ENCODE results near the gene LDB2. TPM values are rescaled to one million over a fixed set of nuclear protein-coding genes. Genes with fewer than 3 reads are reported as not detected.

The LDB2 gene
- total and polyA plus RNA-seq, 2 donors (not counting 3 experiments of a cell fraction or from before 2014, with no cell fraction given): 127 to 223 TPM

- Histone ChIP-seq H3K9me1 (replicated peaks; ENCODE audit: control insufficient read depth, extremely low read depth, insufficient read depth, low read length) (no peaks in the 10 kb centered on the region), H3K4me1 (ENCODE audit: control insufficient read depth, extremely low read depth, insufficient read depth, low read length) (peaks cover 9% of the 10 kb centered on the region), H3K9ac (replicated peaks; ENCODE audit: extremely low read depth, insufficient read depth, low read length) (no peak overlapping the region), H3K27ac (ENCODE audit: insufficient read depth, low read depth, low read length) (no peak overlapping the region), H4K20me1 (replicated peaks; ENCODE audit: control insufficient read depth, extremely low read depth, insufficient read depth, low read length) (no peaks in the 10 kb centered on the region), H3K79me2 (ENCODE audit: control insufficient read depth, insufficient read depth, low read length) (no peaks in the 10 kb centered on the region), H2AFZ (ENCODE audit: low read depth, low read length) (no peak overlapping the region), H3K27me3 (ENCODE audit: control insufficient read depth in 2 of 2, insufficient read depth in 2 of 2, low read length in 2 of 2) (no peaks in the 10 kb centered on the region), H3K9me3 (replicated peaks; ENCODE audit: control insufficient read depth, insufficient read depth, low read length) (no peaks in the 10 kb centered on the region), H3K4me3 (replicated peaks in 1 of 3; ENCODE audit: insufficient read depth in 1 of 3, low read depth in 1 of 3, low read length in 3 of 3) (no peak overlapping the region), H3K36me3 (ENCODE audit: control insufficient read depth in 2 of 2, extremely low read depth in 1 of 2, insufficient read depth in 2 of 2, low read length in 2 of 2) (no peaks in the 10 kb centered on the region), H3K4me2 (ENCODE audit: insufficient read depth, low read length) (no peak overlapping the region)
- DNase-seq (ENCODE audit: low read depth, low spot score) (peak; percentile 74), FAIRE-seq (peak; percentile 75)
- CTCF ChIA-PET: interaction anchor here (0.6 to 2.5 kb wide), 90 partner anchors 9 to 626 kb away, joined by 3 to 92 read pairs (median 4); partner anchors contain the start of gene LDB2
- POLR2A ChIA-PET: no interaction called here
- TF ChIP-seq EZH2 (IDR thresholded peaks at IDR 0.05; ENCODE audit: borderline replicate concordance, low read depth, low read length, severe bottlenecking) (no peak), MAX (IDR thresholded peaks at IDR 0.05; ENCODE audit: insufficient read depth, insufficient read length) (no peak), CTCF (IDR thresholded peaks at IDR 0.05; ENCODE audit: extremely low read depth in 1 of 2, insufficient read depth in 1 of 2, low read depth in 1 of 2, low read length in 2 of 2) (peak; percentile 87 to 93)
- dilution Hi-C loops (cut with MboI; ENCODE audit: extremely low pct_ligation_motif_present, low sequenced_read_pairs) (no loop called here), intact Hi-C loops (cut with micrococcal nuclease) (loop anchor here (1.0 to 5.0 kb wide), 8 partner anchors 59 to 625 kb away; no protein-coding TSS in a partner anchor)
- BruUV-seq (replicated peaks): no TSS peak
Measured at GRCh38 chr4:16916719-16917337, 18.4 kb upstream of the LDB2 start.

GRCh38 chr4:16916031-16916430 is 17.6 kb upstream of the LDB2 start:
- Histone ChIP-seq H3K4me3 (replicated peaks in 1 of 3; ENCODE audit: insufficient read depth in 1 of 3, low read depth in 1 of 3, low read length in 3 of 3) (no peak overlapping the region), H3K9ac (replicated peaks; ENCODE audit: extremely low read depth, insufficient read depth, low read length) (no peak overlapping the region), H3K9me1 (replicated peaks; ENCODE audit: control insufficient read depth, extremely low read depth, insufficient read depth, low read length) (no peaks in the 10 kb centered on the region), H2AFZ (ENCODE audit: low read depth, low read length) (no peak overlapping the region), H3K79me2 (ENCODE audit: control insufficient read depth, insufficient read depth, low read length) (no peaks in the 10 kb centered on the region), H3K4me1 (ENCODE audit: control insufficient read depth, extremely low read depth, insufficient read depth, low read length) (peaks cover 9% of the 10 kb centered on the region), H3K9me3 (replicated peaks; ENCODE audit: control insufficient read depth, insufficient read depth, low read length) (no peaks in the 10 kb centered on the region), H3K27me3 (ENCODE audit: control insufficient read depth in 2 of 2, insufficient read depth in 2 of 2, low read length in 2 of 2) (no peaks in the 10 kb centered on the region), H3K4me2 (ENCODE audit: insufficient read depth, low read length) (no peak overlapping the region), H4K20me1 (replicated peaks; ENCODE audit: control insufficient read depth, extremely low read depth, insufficient read depth, low read length) (no peaks in the 10 kb centered on the region), H3K27ac (ENCODE audit: insufficient read depth, low read depth, low read length) (no peak overlapping the region), H3K36me3 (ENCODE audit: control insufficient read depth in 2 of 2, extremely low read depth in 1 of 2, insufficient read depth in 2 of 2, low read length in 2 of 2) (no peaks in the 10 kb centered on the region)
- dilution Hi-C loops (cut with MboI; ENCODE audit: extremely low pct_ligation_motif_present, low sequenced_read_pairs) (no loop called here), intact Hi-C loops (cut with micrococcal nuclease) (loop anchor here (1.0 to 5.0 kb wide), 8 partner anchors 58 to 624 kb away; no protein-coding TSS in a partner anchor)
- no peak for FAIRE-seq
- CTCF ChIA-PET: interaction anchor here (0.6 to 2.5 kb wide), 84 partner anchors 9 to 621 kb away, joined by 3 to 92 read pairs (median 4); partner anchors contain the start of gene LDB2
- POLR2A ChIA-PET: no interaction called here
- no peak for TF ChIP-seq CTCF (IDR thresholded peaks at IDR 0.05; ENCODE audit: extremely low read depth in 1 of 2, insufficient read depth in 1 of 2, low read depth in 1 of 2, low read length in 2 of 2)
- DNase-seq (ENCODE audit: low read depth, low spot score): no peak
- BruUV-seq (replicated peaks): no TSS peak
